NT2/D1 (cell line): ENCODE results near the gene PHEX.

Experiments
- SUZ12 ChIP-seq: IDR thresholded peaks from 2 replicates; pipeline ENCODE4 v1.6.1; 2011; ENCODE audit not compliant: insufficient read length, insufficient read depth; ENCODE audit errors: extremely low read depth
- YY1 ChIP-seq: IDR thresholded peaks from 2 replicates; pipeline ENCODE4 v1.6.1; 2011; ENCODE audit not compliant: insufficient read length, insufficient read depth
- ZNF274 ChIP-seq: IDR thresholded peaks from 2 replicates; pipeline ENCODE4 v1.6.1; 2011; ENCODE audit warnings: mild to moderate bottlenecking, low read depth, low read length

DNA sequence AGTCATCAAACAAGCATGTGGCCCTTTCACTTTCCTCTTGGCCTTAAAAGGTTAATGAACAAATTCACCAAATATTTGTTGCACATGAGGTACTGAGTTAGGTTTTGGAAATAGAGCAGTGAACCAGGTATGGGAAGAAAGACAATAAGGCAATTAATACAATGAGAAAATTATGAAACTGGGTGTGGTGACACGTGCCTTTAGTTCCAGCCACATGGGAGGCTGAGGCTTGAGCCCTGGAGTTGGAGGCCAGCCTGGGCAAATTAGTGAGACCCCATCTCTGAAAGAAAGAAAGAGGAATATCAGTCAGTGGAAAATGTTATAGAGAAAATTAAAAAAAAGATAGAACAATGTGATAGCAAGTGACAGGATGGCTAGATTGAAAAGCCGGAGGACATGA lies 8.1 kb downstream of the PHEX start:
- TF ChIP-seq ZNF274 (no peak), YY1 (no peak), SUZ12 (no peak)
